ENCODE data around the gene ATP2A1. TPM values are rescaled to one million over a fixed set of nuclear protein-coding genes. Genes with fewer than 3 reads are reported as not detected.

The ATP2A1 gene
- total and polyA plus RNA-seq, 2 of the 13 experiments (the other 11 are each of a cell fraction or from before 2014, with no cell fraction given), result 3.2 to 12.5 TPM

DNA sequence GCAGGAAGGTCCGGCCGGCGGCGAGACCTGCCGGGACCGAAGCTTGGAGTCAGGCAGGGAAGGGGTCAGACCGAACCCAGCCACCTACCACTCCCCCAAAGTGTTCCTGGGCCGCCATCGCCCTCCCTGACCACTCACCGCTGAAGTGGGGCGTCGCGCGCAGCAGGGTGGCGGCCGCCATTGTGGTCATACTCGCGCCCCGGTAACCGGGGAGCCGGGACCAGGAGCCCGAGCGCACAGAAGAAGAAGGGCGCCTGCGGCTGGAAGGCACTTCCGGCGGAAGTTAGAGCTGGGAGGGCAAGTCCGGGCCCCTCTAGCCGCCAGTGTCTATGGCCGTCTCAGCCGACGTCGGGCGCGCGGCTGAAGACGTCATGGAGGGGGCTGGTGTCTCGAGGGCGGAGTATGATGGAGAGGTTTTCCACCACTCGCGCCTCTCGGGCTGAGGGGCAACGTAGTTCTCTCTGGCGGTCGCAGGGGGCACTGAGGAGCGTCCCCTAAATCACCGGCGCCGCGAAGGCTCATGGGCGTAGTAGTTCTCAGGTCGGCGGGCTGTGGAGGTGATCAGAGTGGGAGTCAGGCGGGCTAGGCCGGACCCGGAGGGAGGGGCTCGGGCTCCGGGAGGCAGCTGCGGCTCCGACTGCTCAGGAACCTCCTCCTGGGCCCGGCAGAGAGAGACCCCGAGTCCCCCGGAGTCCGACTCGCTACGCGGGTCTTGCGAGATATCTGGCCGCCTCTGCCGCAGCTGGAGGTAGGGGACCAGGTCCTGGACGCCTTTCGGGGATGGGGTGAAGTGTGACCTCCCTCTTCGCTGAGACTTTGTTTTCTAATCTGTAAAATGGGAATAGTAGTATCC, 32.0 kb upstream of the ATP2A1 start, which contains the start of gene TUFM (continued):
- TF ChIP-seq ZNF75D (CRISPR knock-in tag; IDR thresholded peaks at IDR 0.05; ENCODE audit: borderline replicate concordance) (no peak), SNAPC4 (CRISPR knock-in tag; IDR thresholded peaks at IDR 0.05) (peak; percentile 96), PITX1 (CRISPR knock-in tag; IDR thresholded peaks at IDR 0.05) (peak; percentile 84; the same call in 1 of the 2 replicates), ZNF468 (CRISPR knock-in tag; IDR thresholded peaks at IDR 0.05) (no peak), HOXD1 (CRISPR knock-in tag; IDR thresholded peaks at IDR 0.05) (no peak; the same call in 1 of the 2 replicates), ATF3 (CRISPR knock-in tag; IDR thresholded peaks at IDR 0.05) (no peak), NR1H2 (CRISPR knock-in tag; IDR thresholded peaks at IDR 0.05; ENCODE audit: borderline replicate concordance, low read depth) (no peak), ZSCAN30 (CRISPR knock-in tag; IDR thresholded peaks at IDR 0.05) (peak; percentile 97; the same call in 1 of the 2 replicates), SALL1 (CRISPR knock-in tag; IDR thresholded peaks at IDR 0.05) (peak; percentile 87), ZNF782 (CRISPR knock-in tag; IDR thresholded peaks at IDR 0.05; ENCODE audit: borderline replicate concordance) (no peak), KDM5B (CRISPR knock-in tag; IDR thresholded peaks at IDR 0.05; ENCODE audit: borderline replicate concordance) (peak; percentile 87; the same call in 1 of the 2 replicates), AGO1 (IDR thresholded peaks at IDR 0.05; ENCODE audit: low read depth, low read length, poor library complexity, severe bottlenecking) (peak; percentile 88)
- TF ChIP-seq, protein P1, sequence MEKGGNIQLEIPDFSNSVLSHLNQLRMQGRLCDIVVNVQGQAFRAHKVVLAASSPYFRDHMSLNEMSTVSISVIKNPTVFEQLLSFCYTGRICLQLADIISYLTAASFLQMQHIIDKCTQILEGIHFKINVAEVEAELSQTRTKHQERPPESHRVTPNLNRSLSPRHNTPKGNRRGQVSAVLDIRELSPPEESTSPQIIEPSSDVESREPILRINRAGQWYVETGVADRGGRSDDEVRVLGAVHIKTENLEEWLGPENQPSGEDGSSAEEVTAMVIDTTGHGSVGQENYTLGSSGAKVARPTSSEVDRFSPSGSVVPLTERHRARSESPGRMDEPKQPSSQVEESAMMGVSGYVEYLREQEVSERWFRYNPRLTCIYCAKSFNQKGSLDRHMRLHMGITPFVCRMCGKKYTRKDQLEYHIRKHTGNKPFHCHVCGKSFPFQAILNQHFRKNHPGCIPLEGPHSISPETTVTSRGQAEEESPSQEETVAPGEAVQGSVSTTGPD (CRISPR knock-in tag; IDR thresholded peaks at IDR 0.05), result no peak
- TF ChIP-seq, protein P2, sequence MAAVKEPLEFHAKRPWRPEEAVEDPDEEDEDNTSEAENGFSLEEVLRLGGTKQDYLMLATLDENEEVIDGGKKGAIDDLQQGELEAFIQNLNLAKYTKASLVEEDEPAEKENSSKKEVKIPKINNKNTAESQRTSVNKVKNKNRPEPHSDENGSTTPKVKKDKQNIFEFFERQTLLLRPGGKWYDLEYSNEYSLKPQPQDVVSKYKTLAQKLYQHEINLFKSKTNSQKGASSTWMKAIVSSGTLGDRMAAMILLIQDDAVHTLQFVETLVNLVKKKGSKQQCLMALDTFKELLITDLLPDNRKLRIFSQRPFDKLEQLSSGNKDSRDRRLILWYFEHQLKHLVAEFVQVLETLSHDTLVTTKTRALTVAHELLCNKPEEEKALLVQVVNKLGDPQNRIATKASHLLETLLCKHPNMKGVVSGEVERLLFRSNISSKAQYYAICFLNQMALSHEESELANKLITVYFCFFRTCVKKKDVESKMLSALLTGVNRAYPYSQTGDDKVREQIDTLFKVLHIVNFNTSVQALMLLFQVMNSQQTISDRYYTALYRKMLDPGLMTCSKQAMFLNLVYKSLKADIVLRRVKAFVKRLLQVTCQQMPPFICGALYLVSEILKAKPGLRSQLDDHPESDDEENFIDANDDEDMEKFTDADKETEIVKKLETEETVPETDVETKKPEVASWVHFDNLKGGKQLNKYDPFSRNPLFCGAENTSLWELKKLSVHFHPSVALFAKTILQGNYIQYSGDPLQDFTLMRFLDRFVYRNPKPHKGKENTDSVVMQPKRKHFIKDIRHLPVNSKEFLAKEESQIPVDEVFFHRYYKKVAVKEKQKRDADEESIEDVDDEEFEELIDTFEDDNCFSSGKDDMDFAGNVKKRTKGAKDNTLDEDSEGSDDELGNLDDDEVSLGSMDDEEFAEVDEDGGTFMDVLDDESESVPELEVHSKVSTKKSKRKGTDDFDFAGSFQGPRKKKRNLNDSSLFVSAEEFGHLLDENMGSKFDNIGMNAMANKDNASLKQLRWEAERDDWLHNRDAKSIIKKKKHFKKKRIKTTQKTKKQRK (IDR thresholded peaks at IDR 0.05; ENCODE audit: low read length), result no peak
- TF ChIP-seq, protein P3, sequence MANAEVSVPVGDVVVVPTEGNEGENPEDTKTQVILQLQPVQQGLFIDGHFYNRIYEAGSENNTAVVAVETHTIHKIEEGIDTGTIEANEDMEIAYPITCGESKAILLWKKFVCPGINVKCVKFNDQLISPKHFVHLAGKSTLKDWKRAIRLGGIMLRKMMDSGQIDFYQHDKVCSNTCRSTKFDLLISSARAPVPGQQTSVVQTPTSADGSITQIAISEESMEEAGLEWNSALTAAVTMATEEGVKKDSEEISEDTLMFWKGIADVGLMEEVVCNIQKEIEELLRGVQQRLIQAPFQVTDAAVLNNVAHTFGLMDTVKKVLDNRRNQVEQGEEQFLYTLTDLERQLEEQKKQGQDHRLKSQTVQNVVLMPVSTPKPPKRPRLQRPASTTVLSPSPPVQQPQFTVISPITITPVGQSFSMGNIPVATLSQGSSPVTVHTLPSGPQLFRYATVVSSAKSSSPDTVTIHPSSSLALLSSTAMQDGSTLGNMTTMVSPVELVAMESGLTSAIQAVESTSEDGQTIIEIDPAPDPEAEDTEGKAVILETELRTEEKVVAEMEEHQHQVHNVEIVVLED (CRISPR knock-in tag; IDR thresholded peaks at IDR 0.05; ENCODE audit: borderline replicate concordance), result peak; percentile 97

All from HepG2 (cell line).